OCI-LY1 (cell line): ENCODE measurements around the gene NTF3.

ENCODE experiments used
- CTCF ChIP-seq: fragments of 200-600 bp; sonication (generic), shearing (Covaris generic); IDR thresholded peaks from 2 replicates; pipeline ENCODE4 v1.5.1; 2017; ENCODE audit warnings: mild to moderate bottlenecking, antibody characterized with exemption, low read length, moderate library complexity, mixed read lengths
- EZH2 ChIP-seq: fragments of 200-600 bp; sonication (generic), shearing (Covaris generic); IDR thresholded peaks from 2 replicates; pipeline ENCODE4 v1.8.0; 2017; ENCODE audit warnings: borderline replicate concordance, mixed run types, mild to moderate bottlenecking, antibody characterized with exemption, low read length, moderate library complexity, mixed read lengths

- TF ChIP-seq CTCF (no peak), EZH2 (no peak)
Measured at GRCh38 chr12:5452569-5452968, 20.7 kb downstream of the NTF3 start.
